Caco-2 (cell line): Measurements from ENCODE around the gene DAPL1. TPM values are rescaled to one million over a fixed set of nuclear protein-coding genes. Genes with fewer than 3 reads are reported as not detected.
"Not testable (repeated sequence)": the region's sequence is repeated elsewhere in the genome, so short reads cannot be mapped to it uniquely, and the experiment has no call there.

Source experiments
- BruUV-seq: library from RNA; stranded (reverse); fragments of 400-500 nt; replicated peaks from 2 replicates; lab custom pipeline; 2021; lab: Mats Ljungman, UMichigan
- CTCF ChIA-PET: fragments of 300-600 bp; sonication (Branson Sonifier 250); formaldehyde crosslinking; loops from one replicate; lab custom pipeline; 2022; ENCODE audit warnings: antibody characterized with exemption; lab: Charles Lee
- POLR2A ChIA-PET: fragments of 300-600 bp; sonication (Branson Sonifier 250); formaldehyde crosslinking; loops from one replicate; lab custom pipeline; 2022; ENCODE audit warnings: antibody characterized with exemption; lab: Charles Lee
- DNase-seq, 2 experiments: peaks; one replicate each; pipeline versions ENCODE4 v3.0.0 to v3.0.0-alpha.2; 2020 to 2022
- H3K27me3 ChIP-seq: replicated peaks from 2 replicates; pipeline ENCODE4 v1.6.0; 2011; ENCODE audit warnings: low read length; ENCODE audit not compliant: control insufficient read depth, insufficient read depth
- H3K36me3 ChIP-seq: 2 replicates; pipeline ENCODE4 v1.5.1; 2011; ENCODE audit warnings: low read length; ENCODE audit not compliant: control insufficient read depth, insufficient read depth
- H3K4me1 ChIP-seq: fragments of 250-450 bp; sonication (Bioruptor Pico); 2 replicates; pipeline ENCODE4 v1.5.1; 2020; ENCODE audit warnings: mild to moderate bottlenecking
- H3K4me3 ChIP-seq: 2 replicates; pipeline ENCODE4 v1.5.1; 2011; ENCODE audit warnings: low read depth, mild to moderate bottlenecking, control low read depth, low read length
- H3K9me3 ChIP-seq: fragments of 250-450 bp; sonication (Bioruptor Pico); 2 replicates; pipeline ENCODE4 v1.5.1; 2020; ENCODE audit warnings: mild to moderate bottlenecking, moderate library complexity
- H3K27ac Mint-ChIP-seq: one replicate; pipeline ENCODE4 v1.8.0; 2022; ENCODE audit warnings: mixed read lengths; ENCODE audit not compliant: unreplicated experiment
- H3K27me3 Mint-ChIP-seq: one replicate; pipeline ENCODE4 v1.8.0; 2022; ENCODE audit warnings: mixed read lengths; ENCODE audit not compliant: insufficient read depth, unreplicated experiment
- H3K36me3 Mint-ChIP-seq: one replicate; pipeline ENCODE4 v1.8.0; 2022; ENCODE audit warnings: mild to moderate bottlenecking, mixed read lengths; ENCODE audit not compliant: insufficient read depth, unreplicated experiment
- H3K4me1 Mint-ChIP-seq: one replicate; pipeline ENCODE4 v1.8.0; 2022; ENCODE audit warnings: low read depth, mixed read lengths; ENCODE audit not compliant: unreplicated experiment
- H3K4me3 Mint-ChIP-seq: one replicate; pipeline ENCODE4 v1.8.0; 2022; ENCODE audit warnings: mild to moderate bottlenecking, moderate library complexity, mixed read lengths; ENCODE audit not compliant: unreplicated experiment
- H3K9me3 Mint-ChIP-seq: one replicate; pipeline ENCODE4 v1.8.0; 2022; ENCODE audit warnings: mixed read lengths; ENCODE audit not compliant: unreplicated experiment
- CTCF ChIP-seq, 2 experiments: fragments of 200-600 bp in 1 of 2; IDR thresholded peaks; 1 replicate in 1 of 2; 2 replicates in 1 of 2; pipeline versions ENCODE4 v1.5.1 to v1.8.0; 2011 to 2022; ENCODE audit warnings: antibody characterized with exemption in 1 of 2, control low read depth in 1 of 2, inconsistent platforms in 1 of 2, low read depth in 1 of 2, low read length in 1 of 2, mild to moderate bottlenecking in 1 of 2, moderate library complexity in 1 of 2; ENCODE audit not compliant: insufficient read depth in 1 of 2, severe bottlenecking in 1 of 2, unreplicated experiment in 1 of 2
- intact Hi-C: fragments of 100-400 bp; cut with micrococcal nuclease; formaldehyde crosslinking; loops from one replicate; pipeline ENCODE4 v1.10.0; 2022; ENCODE audit not compliant: unreplicated experiment
- total RNA-seq: library from RNA; stranded (reverse); gene quantifications from 2 replicates; pipeline ENCODE4 v1.2.3, GENCODE V29; 2022

DAPL1 gene
- total RNA-seq, 1 experiment from 2014 or later, result not detected

GRCh38 chr2:158841850-158842249, 46.7 kb downstream of the DAPL1 start:
- no peaks in the 10 kb centered on the region for H3K36me3 Mint-ChIP-seq
- Histone ChIP-seq H3K4me3 (no peak overlapping the region), H3K27me3 (no peaks in the 10 kb centered on the region), H3K9me3 (no peaks in the 10 kb centered on the region), H3K4me1 (no peaks in the 10 kb centered on the region), H3K36me3 (no peaks in the 10 kb centered on the region)
- TF ChIP-seq CTCF (IDR thresholded peaks at IDR 0.05; ENCODE audit: insufficient read depth in 1 of 2, low read depth in 1 of 2, low read length in 1 of 2, severe bottlenecking in 1 of 2, unreplicated experiment in 1 of 2), result no peak
- H3K4me1 Mint-ChIP-seq, result peaks cover 15% of the 10 kb centered on the region
- intact Hi-C loops, result no loop called here
- ChIA-PET POLR2A (no interaction called here), CTCF (no interaction called here)
- no peaks in the 10 kb centered on the region for H3K27me3 Mint-ChIP-seq
- H3K27ac Mint-ChIP-seq, result no peak overlapping the region
- no TSS peak for BruUV-seq
- H3K9me3 Mint-ChIP-seq, result no peaks in the 10 kb centered on the region
- H3K4me3 Mint-ChIP-seq, result no peak overlapping the region
- DNase-seq, result no peak

GRCh38 chr2:158845444-158845843, 50.3 kb downstream of the DAPL1 start:
- Histone ChIP-seq H3K9me3 (no peaks in the 10 kb centered on the region), H3K36me3 (no peaks in the 10 kb centered on the region), H3K4me1 (peaks cover 14% of the 10 kb centered on the region), H3K27me3 (no peaks in the 10 kb centered on the region), H3K4me3 (no peak overlapping the region)
- POLR2A ChIA-PET, result no interaction called here
- CTCF ChIA-PET, result interaction anchor here (0.6 kb wide), 1 partner anchor 305 kb away, joined by 3 read pairs; no protein-coding TSS in a partner anchor
- Mint-ChIP-seq H3K27ac (no peak overlapping the region), H3K4me1 (peaks cover 27% of the 10 kb centered on the region), H3K9me3 (no peaks in the 10 kb centered on the region), H3K27me3 (no peaks in the 10 kb centered on the region), H3K4me3 (no peak overlapping the region), H3K36me3 (no peaks in the 10 kb centered on the region)
- intact Hi-C loops, result no loop called here
- no TSS peak for BruUV-seq
- DNase-seq, result no peak
- no peak for TF ChIP-seq CTCF (IDR thresholded peaks at IDR 0.05; ENCODE audit: insufficient read depth in 1 of 2, low read depth in 1 of 2, low read length in 1 of 2, severe bottlenecking in 1 of 2, unreplicated experiment in 1 of 2)

- Histone ChIP-seq H3K4me3 (no peak overlapping the region), H3K9me3 (no peaks in the 10 kb centered on the region), H3K27me3 (no peaks in the 10 kb centered on the region), H3K36me3 (no peaks in the 10 kb centered on the region), H3K4me1 (peaks cover 14% of the 10 kb centered on the region)
- no peak for TF ChIP-seq CTCF (IDR thresholded peaks at IDR 0.05; ENCODE audit: insufficient read depth in 1 of 2, low read depth in 1 of 2, low read length in 1 of 2, severe bottlenecking in 1 of 2, unreplicated experiment in 1 of 2)
- POLR2A ChIA-PET, result no interaction called here
- intact Hi-C loops, result no loop called here
- H3K9me3 Mint-ChIP-seq, result no peaks in the 10 kb centered on the region
- BruUV-seq, result no TSS peak
- DNase-seq, result no peak
- H3K36me3 Mint-ChIP-seq, result no peaks in the 10 kb centered on the region
- H3K27me3 Mint-ChIP-seq, result no peaks in the 10 kb centered on the region
- CTCF ChIA-PET, result interaction anchor here (0.6 kb wide), 1 partner anchor 305 kb away, joined by 3 read pairs; no protein-coding TSS in a partner anchor
- H3K27ac Mint-ChIP-seq, result no peak overlapping the region
- H3K4me1 Mint-ChIP-seq, result peaks cover 27% of the 10 kb centered on the region
- no peak overlapping the region for H3K4me3 Mint-ChIP-seq
Observed at GRCh38 chr2:158845859-158846258, 50.7 kb downstream of the DAPL1 start.

GRCh38 chr2:158847526-158847925, 52.4 kb downstream of the DAPL1 start:
- CTCF ChIA-PET, BruUV-seq, H3K36me3 Mint-ChIP-seq, H3K27me3 Mint-ChIP-seq, intact Hi-C loops, H3K36me3 ChIP-seq, H3K4me3 Mint-ChIP-seq, H3K4me3 ChIP-seq, H3K9me3 ChIP-seq, H3K9me3 Mint-ChIP-seq, POLR2A ChIA-PET, H3K27me3 ChIP-seq: not testable (repeated sequence)
- H3K4me1 ChIP-seq, result peaks cover 14% of the 10 kb centered on the region
- DNase-seq, result peak in 1 of 2 experiments; percentile 50
- H3K4me1 Mint-ChIP-seq, result peaks cover 21% of the 10 kb centered on the region
- H3K27ac Mint-ChIP-seq, result peak overlapping the region; percentile 57
